HG03196 (cell line): ENCODE results near the gene HOXC10.

Experiments used
- ATAC-seq: cut with Tn5 transposase; IDR thresholded peaks from one replicate; pipeline ENCODE4 v1.9.1; 2021; ENCODE audit not compliant: unreplicated experiment

The HOXC10 gene

DNA sequence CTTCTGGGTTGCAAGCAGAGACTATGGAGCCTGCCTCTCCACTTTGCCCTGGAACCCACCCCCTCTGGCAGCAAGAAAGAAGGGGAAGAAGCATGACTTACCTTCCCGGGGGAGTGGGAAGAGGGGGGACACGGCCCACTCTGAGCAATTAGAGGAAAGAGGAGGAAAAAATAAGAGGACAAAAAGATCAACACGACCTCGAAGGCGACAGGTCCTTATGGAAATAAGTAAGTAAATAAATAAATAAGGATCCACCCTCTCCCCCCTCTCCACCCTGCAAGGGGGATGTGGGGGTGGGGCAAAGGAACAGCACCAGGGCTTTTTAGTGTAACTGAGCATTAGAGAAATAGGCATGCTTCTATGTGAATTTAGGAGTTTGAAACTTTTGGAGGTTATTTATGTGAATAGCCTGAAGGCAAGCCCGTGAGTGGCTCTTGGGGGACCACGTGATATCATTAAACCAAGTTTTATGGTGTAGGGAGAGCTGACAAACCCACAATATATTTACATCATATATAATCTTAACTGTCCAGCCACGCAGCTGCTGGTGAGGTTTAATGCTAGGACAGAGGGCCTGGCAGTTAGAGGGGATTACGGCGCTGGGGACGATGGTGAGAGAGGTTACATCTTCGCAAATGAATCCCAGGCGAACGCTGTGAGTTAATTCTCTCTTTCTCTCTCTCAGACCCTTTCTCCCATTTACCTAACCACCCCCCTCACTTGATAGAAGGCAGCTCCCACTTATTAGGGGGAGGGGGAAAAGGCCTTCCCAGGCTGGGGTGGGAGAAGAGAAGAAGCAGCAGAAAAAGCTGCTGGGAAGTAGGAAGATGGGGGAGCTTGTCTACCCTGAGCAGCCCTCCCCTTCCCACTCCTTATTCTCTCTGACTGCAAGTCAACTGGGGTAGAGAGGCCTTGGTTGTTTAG, 52.7 kb downstream of the HOXC10 start:
- no peak for ATAC-seq

DNA sequence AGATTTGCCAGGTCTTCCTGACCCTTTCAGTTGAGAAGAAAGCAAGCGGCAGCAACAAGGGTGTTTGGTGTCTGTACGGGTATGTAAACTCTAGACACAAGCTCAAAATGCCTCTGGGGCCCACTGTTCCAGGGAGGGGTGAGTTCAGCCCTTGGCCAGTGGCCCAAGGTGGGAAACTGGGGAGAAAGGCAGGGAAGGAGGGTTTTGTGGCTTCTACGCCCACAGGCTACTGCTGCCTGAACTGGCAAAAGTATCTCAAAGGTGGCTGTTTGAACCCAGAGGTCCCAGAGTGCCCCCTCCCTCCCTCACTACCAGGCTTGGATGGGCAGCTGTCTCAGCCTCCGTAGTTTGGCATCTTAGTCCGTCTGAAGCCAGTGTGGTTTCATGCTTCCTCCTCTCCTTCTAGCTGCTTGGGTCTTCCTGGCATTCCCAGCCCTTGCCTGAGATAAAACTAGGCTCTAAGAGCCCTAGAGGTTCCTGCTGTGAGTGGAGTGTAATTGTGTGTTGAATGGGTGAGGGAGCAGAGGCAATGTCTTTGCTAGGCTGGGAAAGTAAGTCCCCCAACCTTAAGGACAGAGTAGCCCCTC, 53.4 kb downstream of the HOXC10 start:
- no peak for ATAC-seq

- no peak for ATAC-seq
Measured at GRCh38 chr12:54038871-54039414, 54.0 kb downstream of the HOXC10 start.

GRCh38 chr12:54039417-54040147, 54.6 kb downstream of the HOXC10 start:
- no peak for ATAC-seq
